NCI-H2171 treated with DMSO at 0.1 percent for 48 hours (cell line): ENCODE results near the gene ENOPH1.
"Not testable (repeated sequence)": the region's sequence is repeated elsewhere in the genome, so short reads cannot be mapped to it uniquely, and the experiment has no call there.

Experiments
- DNase-seq: peaks from one replicate; lab custom pipeline; 2025; lab: John Stamatoyannopoulos, UW

ENOPH1 gene

GRCh38 chr4:82428969-82429727 lies 1.2 kb upstream of the ENOPH1 start:
- peak; percentile 76 for DNase-seq

- DNase-seq = no peak
Measured at GRCh38 chr4:82429728-82430192, 630 bp upstream of the ENOPH1 start.

- peak; percentile 60 for DNase-seq
Measured at GRCh38 chr4:82430964-82431745, 765 bp downstream of the ENOPH1 start.

DNA sequence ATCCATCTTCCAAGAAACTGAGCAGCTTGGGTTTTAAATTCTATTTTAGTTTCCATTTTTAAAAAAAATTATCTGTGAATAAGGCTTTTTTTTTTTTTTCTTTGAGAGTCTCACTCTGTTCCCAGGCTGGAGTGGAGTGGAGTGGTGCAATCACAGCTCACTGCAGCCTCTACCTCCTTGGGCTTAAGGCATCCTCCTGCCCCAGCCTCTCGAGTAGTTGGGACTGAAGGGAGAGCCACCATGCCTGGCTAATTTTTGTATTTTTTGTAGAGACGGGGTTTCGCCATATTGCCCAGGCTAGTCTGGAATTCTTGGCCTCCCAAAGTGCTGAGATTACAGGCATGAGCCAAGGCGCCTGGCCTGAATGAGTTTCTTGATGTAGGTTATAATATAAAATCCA lies 1.4 kb downstream of the ENOPH1 start:
- DNase-seq = no peak

DNA sequence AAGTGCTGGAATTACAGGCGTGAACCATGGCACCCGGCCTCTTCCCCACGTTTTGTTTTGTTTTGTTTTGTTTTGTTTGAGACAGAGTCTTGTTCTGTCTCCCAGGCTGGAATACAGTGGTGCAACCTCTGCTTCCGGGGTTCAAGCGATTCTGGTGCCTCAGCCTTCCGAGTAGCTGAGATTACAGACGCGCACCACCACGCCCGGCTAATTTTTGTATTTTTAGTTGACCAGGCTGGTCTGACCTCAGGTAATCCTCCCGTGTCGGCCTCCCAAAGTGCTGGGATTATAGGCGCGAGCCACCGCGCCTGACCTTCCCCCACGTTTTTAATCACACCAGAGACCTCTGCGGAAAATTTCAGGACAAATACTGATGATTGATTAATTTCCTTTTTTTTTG lies 2.2 kb downstream of the ENOPH1 start:
- DNase-seq = no peak

DNA sequence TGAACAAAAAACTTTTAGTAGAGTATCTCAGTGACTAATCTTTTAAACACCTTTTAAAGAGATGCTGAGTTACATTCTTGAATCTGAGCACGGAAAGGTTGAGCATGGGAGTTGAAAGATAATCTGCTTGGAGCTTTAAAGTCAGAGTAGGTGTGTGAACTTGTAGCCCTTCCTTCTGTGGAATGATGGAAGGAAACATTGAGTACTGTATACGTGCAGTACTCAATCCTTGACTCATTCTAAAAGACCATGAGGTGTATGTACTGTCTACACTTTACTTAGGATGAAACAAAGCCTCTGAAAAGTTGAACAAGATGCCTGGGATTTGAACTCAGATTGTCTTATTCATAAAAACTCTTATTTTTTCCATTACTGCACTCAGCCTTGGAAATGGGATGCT lies 3.4 kb downstream of the ENOPH1 start:
- no peak for DNase-seq

- no peak for DNase-seq
Measured at GRCh38 chr4:82434949-82435348, 4.6 kb downstream of the ENOPH1 start.

- DNase-seq = no peak
Measured at GRCh38 chr4:82436130-82436529, 5.7 kb downstream of the ENOPH1 start.

GRCh38 chr4:82436780-82437179 lies 6.4 kb downstream of the ENOPH1 start:
- DNase-seq = no peak

- DNase-seq = peak; percentile 27
Measured at GRCh38 chr4:82437285-82438005, 7.1 kb downstream of the ENOPH1 start.

DNA sequence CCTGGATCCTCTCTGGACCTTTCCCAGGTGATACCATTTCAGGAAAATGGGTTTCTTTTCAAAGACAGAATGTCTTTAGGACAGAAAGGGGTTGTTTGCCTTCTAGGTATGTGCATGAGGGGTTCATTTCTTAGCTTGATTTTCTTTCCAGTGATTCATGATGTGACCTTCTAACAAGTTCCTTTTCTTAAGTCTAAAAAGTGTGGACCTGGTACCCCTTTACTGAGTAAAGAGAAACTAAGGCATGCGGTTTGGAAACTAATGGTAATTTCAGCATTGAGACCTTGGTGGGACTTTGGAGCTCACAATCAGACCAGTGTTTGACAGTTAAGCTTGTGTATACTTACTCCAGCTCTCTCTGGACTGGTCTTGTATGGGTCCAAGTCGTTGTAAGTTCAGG lies 8.7 kb downstream of the ENOPH1 start:
- DNase-seq = no peak

DNA sequence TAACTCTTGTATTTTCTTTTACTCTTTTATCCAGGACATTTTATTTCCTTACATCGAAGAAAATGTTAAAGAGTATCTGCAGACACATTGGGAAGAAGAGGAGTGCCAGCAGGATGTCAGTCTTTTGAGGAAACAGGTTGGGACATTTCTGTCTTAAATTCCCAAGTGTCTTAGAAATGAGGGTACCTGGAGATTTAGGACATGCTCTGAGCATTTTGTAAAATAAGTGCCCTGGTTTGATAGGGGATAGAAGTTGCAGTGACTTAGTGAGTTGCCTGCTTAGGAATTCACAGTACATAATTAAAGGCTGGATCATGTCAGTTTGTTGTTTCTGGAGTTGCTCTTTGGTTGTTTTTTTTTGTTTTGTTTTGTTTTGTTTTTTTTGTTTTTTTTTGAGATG lies 17.5 kb downstream of the ENOPH1 start:
- DNase-seq = no peak

GRCh38 chr4:82450966-82451755 lies 20.8 kb downstream of the ENOPH1 start:
- DNase-seq = no peak

DNA sequence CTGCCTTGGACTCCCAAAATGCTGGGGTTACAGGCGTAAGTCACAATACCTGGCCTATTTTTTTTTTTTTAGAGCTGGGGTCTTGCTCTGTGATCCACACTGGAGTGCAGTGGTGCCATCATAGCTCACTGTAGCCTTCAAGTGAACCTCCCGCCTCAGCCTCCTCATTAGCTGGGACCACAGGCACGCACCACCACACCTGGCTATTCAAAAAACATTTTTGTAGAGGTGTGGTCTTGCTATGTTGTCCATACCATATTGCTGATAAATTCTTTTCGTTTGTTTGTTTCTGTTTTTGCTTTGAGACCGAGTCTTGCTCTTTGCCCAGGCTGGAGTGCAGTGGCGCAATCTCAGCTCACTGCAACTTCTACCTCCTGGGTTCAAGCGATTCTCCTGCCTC lies 21.6 kb downstream of the ENOPH1 start:
- DNase-seq = no peak

DNA sequence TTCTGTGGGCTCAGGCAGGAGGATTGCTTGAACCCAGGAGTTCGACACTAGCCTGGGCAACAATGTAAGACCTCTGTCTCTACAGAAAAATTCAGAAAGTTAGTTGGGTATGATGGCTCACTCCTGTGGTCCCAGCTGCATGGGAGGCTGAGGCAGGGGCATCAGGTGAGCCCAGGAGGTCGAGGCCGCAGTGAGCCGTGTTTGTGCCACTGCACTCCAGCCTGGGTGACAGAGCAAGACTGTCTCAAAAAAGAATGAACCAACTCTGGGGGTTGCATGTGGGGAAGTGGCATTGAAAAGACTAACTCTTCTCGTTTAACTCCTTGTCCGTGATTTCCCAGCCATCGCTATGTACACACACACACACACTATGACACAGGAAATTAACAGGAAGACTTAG lies 26.9 kb downstream of the ENOPH1 start:
- DNase-seq = no peak

- DNase-seq = no peak
Measured at GRCh38 chr4:82458729-82459128, 28.3 kb downstream of the ENOPH1 start.

- no peak for DNase-seq
Measured at GRCh38 chr4:82461710-82462109, 31.3 kb downstream of the ENOPH1 start.

GRCh38 chr4:82462415-82462831 lies 32.0 kb downstream of the ENOPH1 start:
- DNase-seq = peak; percentile 71

GRCh38 chr4:82463221-82463620 lies 32.8 kb downstream of the ENOPH1 start:
- no peak for DNase-seq

GRCh38 chr4:82467471-82467870 lies 37.1 kb downstream of the ENOPH1 start:
- no peak for DNase-seq

DNA sequence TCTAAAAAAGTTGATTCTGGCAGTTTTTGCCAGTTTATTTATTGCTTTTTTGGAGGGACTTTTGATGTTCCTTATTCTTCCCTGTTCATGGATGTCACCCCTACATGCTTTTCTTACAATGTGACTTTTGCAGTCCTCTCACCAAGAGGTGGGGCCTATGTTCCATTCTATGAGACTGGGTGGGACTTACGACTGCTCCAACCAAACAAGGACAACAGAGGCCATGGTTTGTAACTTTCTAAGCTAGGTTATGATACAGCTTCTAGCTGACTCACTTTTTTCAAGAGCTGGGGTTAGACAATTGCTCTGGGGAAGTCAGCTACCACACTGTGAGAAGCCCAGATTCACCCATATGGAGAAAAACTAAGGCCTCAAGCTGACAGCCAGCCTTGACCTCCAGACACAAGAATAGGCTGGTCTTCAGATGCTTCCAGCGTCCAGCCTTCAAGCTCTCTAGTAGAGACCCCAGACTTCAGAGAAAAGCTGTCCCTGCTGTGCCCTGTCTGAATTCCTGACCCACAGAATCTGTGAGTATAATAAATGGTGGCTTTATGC lies 39.5 kb downstream of the ENOPH1 start:
- DNase-seq = no peak

DNA sequence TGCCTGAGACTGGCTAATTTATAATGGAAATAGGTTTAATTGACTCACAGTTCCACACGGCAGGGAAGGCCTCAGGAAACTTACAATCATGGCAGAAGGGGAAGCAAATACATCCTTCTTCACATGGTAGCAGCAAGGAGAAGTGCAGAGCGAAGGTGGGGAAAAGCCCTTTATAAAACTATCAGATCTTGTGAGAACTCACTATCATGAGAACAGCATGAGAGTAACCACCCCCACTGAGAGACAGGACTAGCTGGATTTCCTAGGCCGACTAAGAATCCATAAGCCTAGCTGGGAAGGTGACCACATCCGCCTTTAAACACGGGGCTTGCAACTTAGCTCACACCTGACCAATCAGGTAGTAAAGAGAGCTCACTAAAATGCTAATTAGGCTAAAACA lies 42.7 kb downstream of the ENOPH1 start:
- DNase-seq = not testable (repeated sequence)
